Fibroblast of skin of left biceps (primary cell): Measurements from ENCODE around the gene CYP4V2.
"Not testable (repeated sequence)": the region's sequence is repeated elsewhere in the genome, so short reads cannot be mapped to it uniquely, and the experiment has no call there.

Source experiments
- DNase-seq, 2 experiments: peaks; one replicate each; pipeline ENCODE4 v3.0.0-alpha.2; 2013; ENCODE audit warnings: low read depth in 2 of 2

Gene CYP4V2

DNA sequence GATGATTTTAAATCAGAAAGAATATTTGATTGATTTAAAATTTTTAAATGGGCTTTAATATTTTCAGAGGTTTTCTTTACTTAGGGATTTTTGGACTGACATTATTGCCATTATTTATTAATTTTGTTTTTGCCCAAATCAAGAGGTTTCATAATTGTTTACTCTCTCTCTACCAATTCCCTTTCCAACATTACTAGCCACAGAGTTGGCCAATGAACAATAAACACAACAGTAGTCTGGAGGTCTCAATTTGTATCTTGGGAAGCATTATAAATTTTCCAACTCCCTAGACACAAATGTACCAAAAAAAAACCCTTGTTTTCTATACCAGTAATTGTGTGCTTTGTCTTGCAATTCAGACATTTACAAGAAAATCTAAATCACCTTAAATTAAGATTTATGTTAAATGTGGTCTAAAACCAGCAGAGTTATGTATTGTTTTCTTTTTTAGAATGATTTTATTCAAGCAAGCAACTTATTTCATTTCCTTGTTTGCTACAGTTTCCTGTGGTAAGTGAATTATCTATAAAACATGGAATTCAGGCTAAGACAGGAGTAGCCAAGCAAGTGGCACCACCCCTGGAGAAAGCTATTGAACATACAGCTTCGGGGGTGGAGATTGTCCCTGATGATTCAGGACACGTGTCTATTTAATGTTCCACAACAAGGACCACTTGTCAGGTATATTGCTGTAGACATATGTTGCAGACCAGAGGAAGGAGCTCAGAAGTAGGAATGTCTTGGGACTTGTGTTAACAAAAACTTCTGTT lies 36.6 kb downstream of the CYP4V2 start:
- no peak for DNase-seq

DNA sequence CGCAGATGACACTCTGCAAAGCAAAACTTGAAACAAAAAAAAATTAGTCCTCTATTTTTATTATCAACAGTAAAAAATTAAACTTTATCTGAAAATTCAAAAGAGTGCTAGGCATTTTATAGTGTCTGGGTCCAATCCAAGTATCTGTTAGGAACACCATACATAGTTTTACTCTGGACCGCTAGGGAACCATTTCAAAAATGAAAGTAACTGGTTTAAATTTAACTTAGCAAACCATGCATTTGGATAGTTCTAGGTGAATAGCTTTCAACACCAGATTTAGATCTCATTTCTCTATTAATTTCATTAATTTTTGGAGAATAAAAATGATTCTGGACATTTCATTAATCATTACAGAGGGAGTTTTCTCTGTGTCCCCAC lies 37.1 kb downstream of the CYP4V2 start:
- no peak for DNase-seq

DNA sequence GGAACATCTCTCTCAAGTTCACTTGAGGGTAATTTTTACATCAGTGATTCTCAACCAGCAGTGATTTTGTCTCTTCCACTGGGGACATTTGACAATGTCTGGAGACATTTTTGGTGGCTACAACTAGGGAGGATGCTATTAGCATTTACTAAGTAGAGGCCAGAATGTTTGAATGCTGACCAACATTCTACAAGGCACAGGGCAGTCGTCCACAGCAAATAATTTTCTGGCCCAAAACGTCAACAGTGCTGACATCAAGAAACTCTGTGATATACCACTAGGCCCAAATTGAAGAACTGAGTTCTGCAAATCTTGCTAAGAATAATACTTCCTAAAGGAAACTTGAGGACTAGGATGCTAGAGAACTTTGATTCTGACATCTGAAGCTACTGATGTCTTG lies 43.0 kb downstream of the CYP4V2 start:
- DNase-seq: no peak

DNA sequence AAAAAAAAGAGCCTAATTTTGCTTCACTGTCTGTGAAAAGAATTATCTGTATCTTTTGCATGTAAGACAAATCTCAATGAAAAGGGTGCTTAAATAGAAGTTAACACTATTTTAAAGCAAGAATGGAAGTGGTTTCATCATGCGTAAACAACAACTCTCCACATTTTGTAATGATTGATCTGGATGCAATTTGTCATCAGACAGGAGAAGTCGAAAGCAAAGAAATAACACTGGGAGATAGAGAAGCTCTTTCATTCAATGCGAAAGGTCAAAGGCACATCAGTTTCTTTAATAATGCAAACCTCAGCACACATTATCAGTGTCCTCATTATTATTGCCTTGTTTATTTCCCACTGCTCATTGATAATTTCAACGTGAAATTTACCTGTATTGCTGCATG lies 44.8 kb downstream of the CYP4V2 start:
- DNase-seq: no peak

DNA sequence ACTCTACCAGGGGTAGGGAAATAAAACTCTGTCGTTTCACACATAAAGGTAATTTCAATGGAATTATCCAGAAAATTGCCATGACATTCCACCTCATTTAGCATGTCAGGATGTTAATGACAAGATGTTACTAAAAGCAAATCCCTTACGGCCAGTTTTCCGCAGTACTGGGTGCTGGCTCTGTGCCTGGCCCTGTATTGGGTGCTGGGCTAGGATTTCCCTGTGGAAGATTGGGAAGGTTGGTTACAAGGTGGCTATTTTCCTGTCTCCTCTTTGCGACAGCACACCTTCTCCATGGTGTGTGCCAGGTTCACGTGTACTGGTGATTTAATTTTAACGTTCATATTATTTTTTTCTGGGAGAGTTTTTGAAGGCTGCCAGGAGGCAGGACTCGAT lies 49.1 kb downstream of the CYP4V2 start:
- no peak for DNase-seq

DNA sequence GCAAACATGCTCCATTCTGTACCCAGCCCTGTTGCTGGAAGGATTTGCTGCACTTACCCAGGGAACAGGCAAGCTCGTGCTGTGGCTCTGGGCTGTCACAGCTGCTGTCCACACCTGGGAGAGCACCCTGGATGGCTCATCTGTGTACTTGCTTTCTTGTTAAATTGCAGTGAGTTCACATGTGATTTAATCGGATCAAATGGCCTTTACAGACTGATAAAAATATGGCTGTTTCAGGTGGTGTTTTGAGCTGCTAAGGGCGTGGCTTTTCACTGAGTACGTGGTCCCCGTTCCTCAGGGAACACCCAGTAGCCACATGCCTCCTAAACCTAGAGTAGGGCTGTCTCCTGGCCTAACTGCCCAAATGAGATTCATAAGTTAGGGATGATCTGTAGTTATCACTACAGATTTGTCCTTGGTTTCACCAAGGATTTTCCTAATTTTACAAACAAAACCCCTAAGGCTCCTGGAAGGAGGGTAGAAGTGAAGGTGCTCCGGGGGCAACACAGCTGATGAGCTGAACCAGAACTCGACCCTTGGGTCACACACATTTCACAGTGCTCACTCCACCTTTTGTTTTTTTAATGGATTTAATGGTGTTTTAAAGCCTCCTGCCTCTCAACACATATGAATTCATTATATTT lies 49.6 kb downstream of the CYP4V2 start:
- no peak for DNase-seq

DNA sequence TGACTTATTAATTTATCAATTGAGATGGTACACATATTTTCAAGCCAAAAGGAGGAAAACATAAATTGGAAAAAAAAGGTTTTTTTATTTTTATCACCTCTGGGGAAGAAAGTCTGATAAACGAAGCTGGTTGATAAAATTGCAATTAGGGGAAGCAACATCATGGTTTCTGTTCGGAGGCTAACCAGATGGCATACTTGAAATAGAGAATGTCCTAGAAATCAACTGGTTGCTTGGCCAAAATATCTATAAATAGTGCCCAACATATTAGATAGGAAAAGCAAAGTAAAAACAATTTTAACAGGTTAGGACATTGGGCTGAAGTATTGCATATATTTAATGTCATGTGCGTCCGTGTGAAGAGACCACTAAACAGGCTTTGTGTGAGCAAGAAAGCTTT lies 50.2 kb downstream of the CYP4V2 start:
- DNase-seq: no peak

DNA sequence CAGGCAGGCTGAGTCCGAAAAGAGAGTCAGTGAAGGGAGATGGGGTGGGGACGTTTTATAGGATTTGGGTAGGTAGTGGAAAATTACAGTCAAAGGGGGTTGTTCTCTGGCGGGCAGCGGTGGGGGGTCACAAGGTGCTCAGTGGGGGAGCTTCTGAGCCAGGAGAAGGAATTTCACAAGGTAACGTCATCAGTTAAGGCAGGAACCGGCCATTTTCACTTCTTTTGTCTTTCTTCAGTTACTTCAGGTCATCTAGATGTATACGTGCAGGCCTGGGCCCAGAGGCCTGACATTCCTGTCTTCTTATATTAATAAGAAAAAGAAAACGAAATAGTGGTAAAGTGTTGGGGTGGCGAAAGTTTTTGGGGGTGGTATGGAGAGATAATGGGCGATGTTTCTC lies 50.7 kb downstream of the CYP4V2 start:
- DNase-seq: not testable (repeated sequence)

DNA sequence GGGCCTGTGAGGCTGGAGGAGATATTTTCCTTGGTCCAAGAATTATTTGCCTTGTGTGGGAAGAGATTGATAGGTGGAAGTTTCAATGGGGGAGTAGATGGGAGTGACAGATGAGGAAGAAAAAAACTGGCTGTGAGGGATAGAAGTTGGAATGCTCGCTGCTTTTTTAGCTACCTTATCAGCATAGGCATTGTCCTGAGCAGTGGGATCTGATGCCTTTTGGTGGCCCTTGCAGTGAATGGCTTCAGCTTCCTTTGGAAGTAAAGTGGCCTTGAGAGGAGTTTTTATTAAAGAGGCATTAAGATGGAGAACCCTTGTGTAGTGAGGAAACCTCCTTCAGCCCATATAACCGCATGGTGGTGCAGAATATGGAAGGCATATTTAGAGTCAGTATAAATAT lies 52.0 kb downstream of the CYP4V2 start:
- DNase-seq: no peak

DNA sequence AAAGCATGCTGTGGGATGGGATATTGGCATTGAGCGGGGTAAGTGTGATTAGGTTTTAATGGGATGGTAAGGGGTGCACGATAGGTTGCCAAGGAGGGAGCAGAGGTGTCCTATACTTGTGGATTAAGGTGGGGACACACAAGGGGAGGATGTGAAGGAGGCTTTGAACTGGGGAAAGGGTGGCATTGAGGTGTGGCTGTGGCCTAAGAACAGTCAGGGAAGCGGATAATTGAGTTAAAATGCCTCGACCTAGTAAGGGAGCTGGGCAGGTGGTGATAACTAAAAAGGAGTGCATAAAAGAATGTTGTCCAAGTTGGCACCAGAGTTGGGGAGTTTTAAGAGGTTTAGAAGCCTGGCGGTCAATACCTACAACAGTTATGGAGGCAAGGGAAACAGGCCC lies 53.5 kb downstream of the CYP4V2 start:
- no peak for DNase-seq

DNA sequence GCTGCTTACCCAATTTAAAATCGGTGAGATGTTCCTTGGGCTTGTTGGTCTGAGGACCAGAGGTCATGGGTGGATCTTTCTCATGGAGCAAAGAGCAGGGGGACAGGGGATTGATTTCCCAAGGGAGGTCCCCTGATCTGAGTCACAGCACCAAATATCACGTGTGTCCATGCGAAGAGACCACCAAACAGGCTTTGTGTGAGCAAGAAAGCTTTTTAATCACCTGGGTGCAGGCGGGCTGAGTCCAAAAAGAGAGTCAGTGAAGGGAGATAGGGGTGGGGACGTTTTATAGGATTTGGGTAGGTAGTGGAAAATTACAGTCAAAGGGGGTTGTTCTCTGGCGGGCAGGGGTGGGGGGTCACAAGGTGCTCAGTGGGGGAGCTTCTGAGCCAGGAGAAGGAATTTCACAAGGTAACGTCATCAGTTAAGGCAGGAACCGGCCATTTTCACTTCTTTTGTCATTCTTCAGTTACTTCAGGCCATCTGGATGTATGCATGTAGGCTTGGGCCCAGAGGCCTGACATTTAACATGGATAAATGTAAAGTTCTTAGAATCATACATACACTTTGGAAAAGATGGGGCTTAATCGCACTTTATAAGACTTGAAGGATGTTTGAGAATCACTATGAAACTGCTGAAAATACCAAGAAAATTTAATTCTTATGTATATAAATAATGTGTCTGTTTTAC lies 55.8 kb downstream of the CYP4V2 start:
- not testable (repeated sequence) for DNase-seq

DNA sequence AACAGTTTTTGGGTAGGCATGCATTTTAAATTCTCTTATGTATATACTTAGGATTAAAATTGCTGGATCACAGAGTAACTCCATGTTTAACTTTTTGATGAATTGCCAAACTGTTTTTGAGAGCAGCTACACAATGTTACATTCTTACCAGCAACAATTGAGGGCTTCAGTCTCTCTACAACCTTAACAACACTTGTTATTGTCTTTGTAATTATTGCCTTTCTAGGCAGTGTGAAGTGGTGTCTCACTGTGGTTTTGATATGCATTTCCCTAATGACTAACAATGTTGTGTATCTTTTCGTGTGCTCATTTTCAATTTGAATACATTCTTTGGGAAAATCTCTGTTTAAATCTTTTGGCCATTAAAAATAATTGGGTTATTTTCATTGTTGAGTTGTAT lies 57.3 kb downstream of the CYP4V2 start:
- no peak for DNase-seq

DNA sequence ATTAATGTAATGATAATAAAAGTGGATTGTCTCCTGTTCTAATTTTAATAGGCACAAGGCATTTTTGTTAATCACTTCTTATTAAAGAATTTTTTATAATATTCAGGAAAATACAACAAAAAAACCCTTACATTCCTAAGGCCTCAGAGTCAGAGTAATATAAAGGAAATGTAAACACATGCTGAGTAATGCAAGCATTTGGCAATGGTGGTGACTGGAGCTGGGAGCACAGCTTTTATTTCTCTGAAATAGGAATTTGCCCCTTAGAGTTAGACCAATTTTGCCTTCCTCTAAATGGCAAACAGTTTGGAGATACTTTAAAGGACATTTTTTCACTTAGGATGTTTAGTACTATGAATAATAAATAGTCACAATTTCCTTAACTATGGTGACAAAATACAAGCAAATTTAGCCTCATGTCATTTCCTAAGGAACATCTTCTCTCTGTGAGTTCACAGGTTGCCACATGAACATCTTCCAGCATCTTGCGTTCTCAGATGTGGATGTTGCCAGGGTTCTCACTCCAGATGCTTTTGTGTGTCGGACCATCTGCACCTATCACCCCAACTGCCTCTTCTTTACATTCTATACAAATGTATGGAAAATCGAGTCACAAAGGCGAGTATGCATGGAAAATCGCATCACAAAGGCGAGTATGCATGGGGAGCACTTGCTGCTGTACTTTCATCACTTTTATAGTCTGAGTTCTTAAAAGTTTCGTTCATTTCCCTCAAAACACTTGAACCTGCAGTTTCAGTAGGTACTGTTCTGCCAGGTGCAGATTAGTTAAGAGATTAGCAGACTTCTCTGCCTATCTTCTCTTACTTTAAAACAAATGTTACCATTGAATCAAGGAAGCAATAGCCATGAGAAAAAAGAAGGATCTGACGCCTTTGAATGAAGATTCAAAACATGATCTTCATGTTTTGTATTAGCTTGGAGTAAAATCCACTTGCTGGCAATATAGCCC lies 58.7 kb downstream of the CYP4V2 start:
- DNase-seq: peak in 1 of 2 experiments; percentile 15

DNA sequence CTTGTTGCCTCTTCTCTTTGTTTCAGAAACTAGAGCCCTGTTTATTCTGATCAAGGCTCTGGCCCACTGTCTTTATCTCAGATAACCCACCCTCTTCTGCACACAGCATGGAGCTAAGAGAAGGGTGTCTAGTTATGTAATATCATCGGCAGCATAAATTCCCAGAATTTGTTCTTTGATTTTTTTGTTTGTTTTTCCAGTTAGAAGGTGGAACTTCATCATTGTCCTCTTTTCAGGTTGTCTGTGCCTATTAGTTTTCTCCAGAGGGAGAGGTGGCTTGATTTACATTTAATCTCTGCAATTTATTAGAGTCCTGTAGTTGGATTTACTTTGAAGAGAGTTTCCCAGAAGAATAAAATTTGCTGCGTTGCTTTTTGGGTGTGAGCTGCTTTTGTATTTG lies 59.4 kb downstream of the CYP4V2 start:
- no peak for DNase-seq

DNA sequence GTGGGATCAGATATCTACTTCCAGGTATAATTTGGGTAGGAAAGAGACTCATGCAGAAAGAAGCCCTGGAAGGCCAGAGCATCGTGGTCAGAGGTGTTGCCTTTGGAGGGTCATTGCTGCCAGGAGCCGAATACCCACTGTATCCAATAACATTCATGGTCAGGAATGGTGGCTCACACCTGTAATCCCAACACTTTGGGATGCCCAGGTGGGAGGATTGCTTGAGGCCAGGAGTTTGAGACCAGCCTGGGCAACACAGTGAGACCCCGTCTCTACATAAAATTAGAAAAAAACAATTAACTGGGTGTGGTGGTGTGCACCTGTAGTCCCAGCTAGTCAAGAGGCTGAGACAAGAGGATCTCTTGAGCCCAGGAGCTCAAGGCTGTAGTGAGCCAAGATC lies 63.8 kb downstream of the CYP4V2 start:
- DNase-seq: no peak

DNA sequence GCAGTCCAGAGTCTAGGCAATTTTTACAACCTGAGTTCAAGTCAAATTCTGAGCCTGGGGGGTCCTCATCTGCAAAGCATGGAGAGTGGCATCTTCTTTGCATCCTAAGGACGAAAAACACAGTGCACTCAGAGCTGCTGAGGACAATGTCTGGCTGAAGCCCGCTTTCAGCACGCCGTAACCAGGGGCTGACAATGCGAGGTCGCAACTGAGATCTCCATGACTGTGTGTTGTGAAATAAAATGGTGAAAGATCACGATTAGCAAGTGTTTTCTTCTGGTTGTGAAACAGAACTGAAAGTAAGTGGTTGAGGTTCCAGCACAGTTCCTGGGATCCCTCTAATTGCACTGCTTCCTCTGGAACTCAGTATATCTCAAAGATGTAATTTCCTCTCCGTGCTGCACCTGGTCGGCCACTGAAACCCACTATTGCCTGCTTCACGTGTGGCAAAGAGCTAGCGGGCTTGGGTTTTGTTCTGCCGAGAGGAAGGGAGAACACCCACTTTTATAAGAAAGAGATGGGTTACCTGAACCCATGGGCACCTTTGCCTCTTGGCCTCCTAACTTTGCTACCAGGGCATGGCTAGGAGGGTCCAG lies 66.9 kb downstream of the CYP4V2 start:
- no peak for DNase-seq

DNA sequence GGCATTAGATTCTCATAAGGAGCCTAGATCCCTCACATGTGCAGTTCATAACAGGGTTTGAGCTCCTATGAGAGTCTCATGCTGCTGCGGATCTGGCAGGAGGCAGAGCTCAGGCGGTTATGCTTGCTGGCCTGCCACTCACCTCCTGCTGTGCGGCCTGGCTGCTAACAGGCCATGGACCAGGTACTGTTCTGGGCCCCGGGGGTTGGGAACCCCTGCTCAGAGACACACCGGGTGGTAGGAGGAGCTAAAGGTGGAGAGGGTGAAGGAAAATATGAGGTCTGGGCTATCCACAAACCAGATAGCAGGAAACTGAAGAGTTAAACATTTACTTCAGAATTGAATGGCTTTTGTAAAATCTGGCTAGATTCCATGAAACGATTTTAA lies 68.7 kb downstream of the CYP4V2 start:
- DNase-seq: no peak
